SK-N-SH (cell line): ENCODE data around the gene PIP5KL1. TPM values are rescaled to one million over a fixed set of nuclear protein-coding genes. Genes with fewer than 3 reads are reported as not detected.

Experiments
- CTCF ChIA-PET: fragments of 300-600, 350-600 bp; formaldehyde crosslinking; extraction: SDS; loops from one replicate; lab custom pipeline; 2021; lab: Yijun Ruan, JAX
- POLR2A ChIA-PET: fragments of 350-600 bp; sonication (Branson Sonifier 250); formaldehyde crosslinking; extraction: SDS; loops from one replicate; lab custom pipeline; 2020; ENCODE audit warnings: antibody characterized with exemption, inconsistent platforms; lab: Yijun Ruan, JAX
- DNase-seq: peaks from one replicate; pipeline ENCODE4 v3.0.0; 2012
- H2AFZ ChIP-seq: fragments of 200-600 bp; sonication (generic); 2 replicates; pipeline ENCODE4 v1.8.1; 2016; ENCODE audit warnings: antibody characterized with exemption, mild to moderate bottlenecking, low read depth
- H3F3A ChIP-seq: fragments of 200-600 bp; sonication (generic); replicated peaks from 2 replicates; pipeline ENCODE3; 2016; ENCODE audit warnings: antibody characterized with exemption, mild to moderate bottlenecking; ENCODE audit not compliant: insufficient read depth
- H3K27ac ChIP-seq, 2 experiments: fragments of 200-500 bp in 1 of 2; fragments of 200-600 bp in 1 of 2; sonication (Bioruptor generic) in 1 of 2; sonication (generic), shearing (Covaris generic) in 1 of 2; 2 replicates each; pipeline versions ENCODE4 v1.5.1 to v1.6.1; 2014 to 2016; ENCODE audit warnings: low read depth in 2 of 2, inconsistent platforms in 1 of 2, low read length in 1 of 2, mild to moderate bottlenecking in 1 of 2, mixed read lengths in 1 of 2
- H3K27me3 ChIP-seq: fragments of 200-600 bp; sonication (generic), shearing (Covaris generic); 2 replicates; pipeline ENCODE4 v1.6.1; 2016; ENCODE audit warnings: mixed run types; ENCODE audit not compliant: insufficient read depth
- H3K36me3 ChIP-seq, 2 experiments: fragments of 200-500 bp in 1 of 2; fragments of 200-600 bp in 1 of 2; sonication (Bioruptor generic) in 1 of 2; sonication (generic) in 1 of 2; replicated peaks in 1 of 2; 2 replicates each; pipeline versions ENCODE3 to v1.5.1; 2014 to 2016; ENCODE audit warnings: low read length in 1 of 2, mild to moderate bottlenecking in 1 of 2; ENCODE audit not compliant: insufficient read depth in 2 of 2, control insufficient read depth in 1 of 2
- H3K4me1 ChIP-seq, 2 experiments: fragments of 200-500 bp in 1 of 2; fragments of 200-600 bp in 1 of 2; sonication (Bioruptor generic) in 1 of 2; sonication (generic), shearing (Covaris generic) in 1 of 2; 2 replicates each; pipeline versions ENCODE4 v1.5.1 to v1.6.1; 2014 to 2016; ENCODE audit warnings: low read depth in 1 of 2, low read length in 1 of 2, mixed run types in 1 of 2; ENCODE audit not compliant: insufficient read depth in 2 of 2, control insufficient read depth in 1 of 2
- H3K4me2 ChIP-seq: fragments of 200-600 bp; sonication (generic), shearing (Covaris generic); 2 replicates; pipeline ENCODE4 v1.6.1; 2017; ENCODE audit warnings: mixed run types
- H3K4me3 ChIP-seq, 2 experiments: fragments of 200-500 bp in 1 of 2; fragments of 200-600 bp in 1 of 2; sonication (Bioruptor generic) in 1 of 2; sonication (generic), shearing (Covaris generic) in 1 of 2; 2 replicates each; pipeline versions ENCODE4 v1.5.1 to v1.8.1; 2014 to 2016; ENCODE audit warnings: low read depth in 2 of 2, inconsistent platforms in 1 of 2, low read length in 1 of 2, mild to moderate bottlenecking in 1 of 2, mixed read lengths in 1 of 2, moderate library complexity in 1 of 2
- H3K79me2 ChIP-seq: fragments of 200-600 bp; sonication (generic); 2 replicates; pipeline ENCODE4 v1.8.1; 2017; ENCODE audit warnings: mild to moderate bottlenecking; ENCODE audit not compliant: insufficient read depth
- H3K9ac ChIP-seq: fragments of 200-600 bp; sonication (generic); 2 replicates; pipeline ENCODE4 v1.6.1; 2017; ENCODE audit warnings: mixed run types
- H3K9me2 ChIP-seq: fragments of 200-600 bp; sonication (generic); 2 replicates; pipeline ENCODE4 v1.6.1; 2017; ENCODE audit warnings: mixed run types
- H3K9me3 ChIP-seq: fragments of 200-600 bp; sonication (generic); 2 replicates; pipeline ENCODE4 v1.6.1; 2017; ENCODE audit warnings: mixed run types, mild to moderate bottlenecking, moderate library complexity
- H4K20me1 ChIP-seq: fragments of 200-600 bp; sonication (generic); 2 replicates; pipeline ENCODE4 v1.6.1; 2017; ENCODE audit warnings: mild to moderate bottlenecking, mixed run types; ENCODE audit not compliant: insufficient read depth
- CHD2 ChIP-seq: fragments of 150-350 bp; IDR thresholded peaks from 2 replicates; pipeline ENCODE4 v1.6.1; 2018; ENCODE audit warnings: low read length; ENCODE audit not compliant: partially characterized antibody
- CTCF ChIP-seq: fragments of 200-600 bp; sonication (generic); IDR thresholded peaks from 2 replicates; pipeline ENCODE4 v1.6.1; 2017; ENCODE audit warnings: antibody characterized with exemption, mild to moderate bottlenecking, moderate library complexity
- EP300 ChIP-seq, 2 experiments: IDR thresholded peaks; 2 replicates each; pipeline versions ENCODE4 v1.4.0 to v1.6.1; 2012; ENCODE audit warnings: borderline replicate concordance in 1 of 2, low read depth in 1 of 2, low read length in 1 of 2
- FOSL2 ChIP-seq: IDR thresholded peaks from 2 replicates; pipeline ENCODE4 v1.4.0; 2012; ENCODE audit warnings: low read depth, mild to moderate bottlenecking, moderate library complexity, borderline replicate concordance
- FOXJ3 ChIP-seq: sonication (generic); formaldehyde crosslinking; IDR thresholded peaks from 2 replicates; pipeline ENCODE4 v1.5.1; 2020; ENCODE audit warnings: mild to moderate bottlenecking, missing genetic modification reagents
- FOXM1 ChIP-seq: IDR thresholded peaks from 2 replicates; pipeline ENCODE4 v1.4.0; 2012; ENCODE audit warnings: low read depth, mild to moderate bottlenecking
- GABPA ChIP-seq: IDR thresholded peaks from 2 replicates; pipeline ENCODE4 v1.4.0; 2012; ENCODE audit warnings: low read depth, mild to moderate bottlenecking
- JUND ChIP-seq: IDR thresholded peaks from 2 replicates; pipeline ENCODE4 v1.4.0; 2012
- MAX ChIP-seq: IDR thresholded peaks from 2 replicates; pipeline ENCODE4 v1.4.0; 2012; ENCODE audit warnings: low read depth
- MEF2A ChIP-seq: IDR thresholded peaks from 2 replicates; pipeline ENCODE4 v1.4.0; 2012; ENCODE audit warnings: low read depth, borderline replicate concordance
- MXI1 ChIP-seq: IDR thresholded peaks from 2 replicates; pipeline ENCODE4 v1.6.1; 2012; ENCODE audit warnings: mild to moderate bottlenecking, low read depth, low read length, improper control_type of control experiment
- NFIC ChIP-seq: IDR thresholded peaks from 2 replicates; pipeline ENCODE4 v1.4.0; 2012; ENCODE audit warnings: borderline replicate concordance
- NRF1 ChIP-seq: IDR thresholded peaks from 2 replicates; pipeline ENCODE4 v1.6.1; 2012; ENCODE audit warnings: low read depth, mild to moderate bottlenecking, low read length
- PBX3 ChIP-seq: IDR thresholded peaks from 2 replicates; pipeline ENCODE4; 2012
- POLR2AphosphoS5 ChIP-seq: IDR thresholded peaks from 2 replicates; pipeline ENCODE4 v1.6.1; 2012; ENCODE audit warnings: low read depth, low read length
- RAD21 ChIP-seq: IDR thresholded peaks from 2 replicates; pipeline ENCODE4 v1.6.1; 2012; ENCODE audit warnings: mild to moderate bottlenecking, low read length
- RFX5 ChIP-seq: IDR thresholded peaks from 2 replicates; pipeline ENCODE4 v1.6.1; 2012; ENCODE audit warnings: mild to moderate bottlenecking, improper control_type of control experiment, low read length
- RXRA ChIP-seq: IDR thresholded peaks from 2 replicates; pipeline ENCODE4 v1.4.0; 2012; ENCODE audit warnings: low read depth, mild to moderate bottlenecking, borderline replicate concordance
- SIN3A ChIP-seq: IDR thresholded peaks from 2 replicates; pipeline ENCODE4 v1.6.1; 2012; ENCODE audit warnings: low read depth, mild to moderate bottlenecking, low read length, moderate library complexity, borderline replicate concordance
- TAF1 ChIP-seq: IDR thresholded peaks from 2 replicates; pipeline ENCODE4 v1.6.1; 2012; ENCODE audit warnings: low read depth, mild to moderate bottlenecking, low read length, moderate library complexity, borderline replicate concordance
- TCF12 ChIP-seq: IDR thresholded peaks from 2 replicates; pipeline ENCODE4 v1.4.0; 2012
- WGBS: methylation state at CpG from one replicate; pipeline ENCODE4 v1.1.6; 2017; ENCODE audit warnings: low lambda C conversion rate; 5-methylcytosine and 5-hydroxymethylcytosine counted together
- polyA plus RNA-seq, 3 experiments: library from polyadenylated mRNA; depleted of rRNA; stranded (reverse); fragments of >200 nt; gene quantifications; 2 replicates each; pipeline ENCODE4 v1.2.3, GENCODE V29; 2012
- TF ChIP-seq, protein P1 (sequence below): IDR thresholded peaks from 2 replicates; pipeline ENCODE4 v1.4.0; 2012; ENCODE audit warnings: low read depth, borderline replicate concordance

PIP5KL1 gene
- polyA plus RNA-seq, 1 of the 3 experiments (the other 2 are of a cell fraction) = 4.0 TPM

DNA sequence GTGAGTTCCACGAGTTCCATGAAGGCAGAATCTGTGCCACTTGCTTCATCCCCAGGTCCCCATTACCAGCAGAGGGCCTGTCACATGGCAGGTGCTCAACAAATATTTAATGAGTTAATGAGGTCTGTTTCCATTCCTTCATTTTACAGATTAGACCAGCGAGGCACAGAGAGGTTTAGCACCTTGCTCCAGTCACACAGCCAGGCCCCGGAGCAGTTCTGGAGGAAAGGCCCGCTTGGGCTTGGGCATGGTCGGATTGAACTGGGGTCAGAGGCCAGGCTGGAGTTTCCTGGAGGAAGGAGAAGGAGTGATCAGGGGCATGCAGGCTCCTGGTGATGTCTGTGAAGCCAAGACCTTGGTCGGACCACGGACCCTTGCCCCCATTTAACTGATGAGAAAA lies 9.8 kb downstream of the PIP5KL1 start:
- Histone ChIP-seq H2AFZ (no peak overlapping the region), H3K9me2 (no peaks in the 10 kb centered on the region), H4K20me1 (no peaks in the 10 kb centered on the region), H3K36me3 (no peaks in the 10 kb centered on the region), H3K4me3 (no peak overlapping the region), H3K9me3 (no peaks in the 10 kb centered on the region), H3K9ac (no peak overlapping the region), H3K27ac (peak overlapping the region in 1 of 2 experiments; percentile 95; a peak in 1 of 4 replicates), H3K27me3 (no peaks in the 10 kb centered on the region)
- ChIA-PET POLR2A (interaction anchor here (1.4 kb wide), 1 partner anchor 135 kb away, joined by 4 read pairs; the partner anchor contains the start of gene CDK9), CTCF (interaction anchor here (0.5 to 7.0 kb wide), 67 partner anchors 9 to 523 kb away, joined by 3 to 41 read pairs (median 4); partner anchors contain the start of genes AK1, CDK9, ENG and PIP5KL1)
- 96% methylated on average over 5 of the region's 7 CpGs for WGBS
- TF ChIP-seq RFX5 (no peak), EP300 (IDR thresholded peaks at IDR 0.05; ENCODE audit: borderline replicate concordance in 1 of 2, low read depth in 1 of 2, low read length in 1 of 2) (no peak), TAF1 (no peak), RAD21 (no peak), MXI1 (no peak), CTCF (no peak), MAX (no peak), FOXJ3 (CRISPR knock-in tag) (no peak), GABPA (no peak), POLR2AphosphoS5 (no peak), NRF1 (no peak), FOXM1 (no peak)
- TF ChIP-seq, all 33 proteins: peak for 0
- peaks cover 31 to 35% of the 10 kb centered on the region in 2 experiments; a peak in 3 of 4 replicates for H3K4me1 ChIP-seq
- H3F3A ChIP-seq = peaks cover 51% of the 10 kb centered on the region
- no peak for DNase-seq
- peaks cover 9% of the 10 kb centered on the region; the same call in 1 of the 2 replicates for H3K79me2 ChIP-seq
- H3K4me2 ChIP-seq = no peak overlapping the region

GRCh38 chr9:127919253-127919815 lies 11.2 kb downstream of the PIP5KL1 start:
- Histone ChIP-seq H3F3A (peaks cover 45% of the 10 kb centered on the region), H3K27ac (peak overlapping the region in 1 of 2 experiments; percentile 95; a peak in 2 of 4 replicates), H3K4me3 (no peak overlapping the region), H3K9me3 (no peaks in the 10 kb centered on the region), H4K20me1 (no peaks in the 10 kb centered on the region), H3K4me1 (peaks cover 35 to 40% of the 10 kb centered on the region in 2 experiments; a peak in 3 of 4 replicates), H3K9me2 (no peaks in the 10 kb centered on the region), H3K9ac (no peak overlapping the region; the same call in 1 of the 2 replicates), H3K36me3 (no peaks in the 10 kb centered on the region), H3K79me2 (peaks cover 14% of the 10 kb centered on the region), H2AFZ (no peak overlapping the region), H3K27me3 (no peaks in the 10 kb centered on the region), H3K4me2 (peak overlapping the region; percentile 58)
- peak; percentile 85 for TF ChIP-seq TCF12
- TF ChIP-seq MAX = peak; percentile 77; the same call in 1 of the 2 replicates
- peak; percentile 99 for TF ChIP-seq FOSL2
- TF ChIP-seq SIN3A = peak; percentile 72; the same call in 1 of the 2 replicates
- no peak for TF ChIP-seq CHD2
- TF ChIP-seq, protein P1, sequence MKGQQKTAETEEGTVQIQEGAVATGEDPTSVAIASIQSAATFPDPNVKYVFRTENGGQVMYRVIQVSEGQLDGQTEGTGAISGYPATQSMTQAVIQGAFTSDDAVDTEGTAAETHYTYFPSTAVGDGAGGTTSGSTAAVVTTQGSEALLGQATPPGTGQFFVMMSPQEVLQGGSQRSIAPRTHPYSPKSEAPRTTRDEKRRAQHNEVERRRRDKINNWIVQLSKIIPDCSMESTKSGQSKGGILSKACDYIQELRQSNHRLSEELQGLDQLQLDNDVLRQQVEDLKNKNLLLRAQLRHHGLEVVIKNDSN = no peak
- TF ChIP-seq JUND = peak; percentile 95
- no peak for TF ChIP-seq NRF1
- TF ChIP-seq EP300 (IDR thresholded peaks at IDR 0.05; ENCODE audit: borderline replicate concordance in 1 of 2, low read depth in 1 of 2, low read length in 1 of 2) = peak in 1 of 2 experiments; percentile 55; a peak in 1 of 4 replicates
- no peak for TF ChIP-seq MEF2A
- peak; percentile 90 for TF ChIP-seq PBX3
- peak; percentile 41; the same call in 1 of the 2 replicates for TF ChIP-seq POLR2AphosphoS5
- TF ChIP-seq NFIC = peak; percentile 79; the same call in 1 of the 2 replicates
- no peak for TF ChIP-seq RXRA
- POLR2A ChIA-PET = no interaction called here
- no peak for DNase-seq
- WGBS = 4% methylated on average over 8 of the region's 8 CpGs
- CTCF ChIA-PET = interaction anchor here (0.6 to 7.0 kb wide), 8 partner anchors 23 to 199 kb away, joined by 3 to 41 read pairs (median 4); partner anchors contain the start of genes AK1 and TOR2A
